ENCODE data around the gene CNPY1. TPM values are rescaled to one million over a fixed set of nuclear protein-coding genes. Genes with fewer than 3 reads are reported as not detected.
"Not testable (repeated sequence)": the region's sequence is repeated elsewhere in the genome, so short reads cannot be mapped to it uniquely, and the experiment has no call there.

The CNPY1 gene
- total RNA-seq, 2 donors from 2014 or later = not detected

DNA sequence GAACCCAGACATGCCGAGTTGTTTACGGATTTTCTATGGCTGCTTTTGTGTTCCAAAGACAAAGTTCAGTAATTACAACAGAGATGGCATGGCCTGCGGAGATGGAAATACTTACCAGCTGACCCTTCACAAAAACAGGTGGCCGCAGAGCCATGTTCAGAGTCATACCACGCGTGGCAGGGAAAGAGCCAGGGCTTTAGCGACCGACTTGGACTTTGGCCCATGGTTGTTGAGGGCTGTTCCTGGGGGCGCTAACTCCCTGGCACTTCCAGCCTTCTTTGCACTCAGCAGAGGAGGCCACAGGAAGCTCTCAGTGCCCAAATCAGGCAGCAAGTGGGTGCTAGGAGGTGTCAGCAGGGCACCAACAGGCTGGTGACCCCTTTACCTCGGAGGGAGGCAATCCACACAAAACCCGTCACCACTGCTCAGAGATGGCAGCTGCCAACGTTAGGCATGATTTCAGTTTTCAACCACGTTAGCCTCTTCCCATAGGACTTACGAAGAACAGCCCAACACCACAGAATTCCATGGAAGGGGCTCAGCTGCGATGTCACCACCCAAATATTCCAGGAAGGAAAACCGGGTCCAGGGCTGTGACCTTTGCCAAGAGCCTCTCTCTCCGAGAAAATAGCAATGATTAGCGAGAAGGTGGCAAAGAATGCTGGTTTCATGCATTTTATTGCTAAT is 21.4 kb upstream of the CNPY1 start:
- no peak for DNase-seq
- H3K9me3 ChIP-seq = no peaks in the 10 kb centered on the region

DNA sequence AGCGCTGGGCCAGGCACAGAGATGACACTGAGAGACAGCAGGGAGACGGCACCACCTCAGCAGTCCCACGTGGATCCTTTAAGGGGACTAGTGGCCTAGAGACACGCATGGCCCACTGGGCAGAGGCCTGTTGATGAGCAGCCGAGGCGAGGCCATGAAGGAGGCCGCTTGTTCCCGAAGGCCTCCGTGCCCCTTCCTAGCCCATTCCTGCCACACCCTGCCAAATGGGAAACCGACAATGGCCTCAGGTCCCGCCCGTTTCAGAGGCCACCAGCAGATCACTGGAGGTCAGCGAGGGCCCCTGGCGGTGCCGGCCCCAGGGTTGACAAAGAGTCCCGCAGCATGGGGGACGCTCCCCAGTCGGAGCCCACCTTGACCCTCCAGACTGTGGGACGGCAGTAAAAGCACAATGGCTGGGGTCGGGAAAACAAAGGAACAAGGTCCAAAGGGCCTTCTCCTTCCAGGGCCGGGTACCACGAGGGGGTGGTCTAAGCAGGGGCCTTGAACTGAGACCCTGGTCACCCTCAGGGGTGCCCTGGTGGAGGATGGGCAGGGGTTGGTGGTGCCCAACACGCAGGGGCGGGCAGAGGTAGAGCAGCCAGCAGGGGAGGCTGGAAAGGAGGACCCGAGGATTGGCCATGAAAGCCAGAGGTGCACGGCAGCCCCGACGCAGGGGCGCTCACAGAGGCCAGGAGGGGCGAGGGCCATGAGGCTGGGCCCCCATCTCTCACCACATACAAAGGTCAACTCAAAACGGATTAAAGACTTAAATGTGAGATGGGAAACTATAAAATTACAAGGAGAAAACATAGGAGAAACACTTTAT is 19.9 kb upstream of the CNPY1 start:
- no peak overlapping the region for H3K27ac ChIP-seq
- H3K4me1 ChIP-seq = no peaks in the 10 kb centered on the region
- no peak overlapping the region for H3K4me3 ChIP-seq
- TF ChIP-seq, protein P1, sequence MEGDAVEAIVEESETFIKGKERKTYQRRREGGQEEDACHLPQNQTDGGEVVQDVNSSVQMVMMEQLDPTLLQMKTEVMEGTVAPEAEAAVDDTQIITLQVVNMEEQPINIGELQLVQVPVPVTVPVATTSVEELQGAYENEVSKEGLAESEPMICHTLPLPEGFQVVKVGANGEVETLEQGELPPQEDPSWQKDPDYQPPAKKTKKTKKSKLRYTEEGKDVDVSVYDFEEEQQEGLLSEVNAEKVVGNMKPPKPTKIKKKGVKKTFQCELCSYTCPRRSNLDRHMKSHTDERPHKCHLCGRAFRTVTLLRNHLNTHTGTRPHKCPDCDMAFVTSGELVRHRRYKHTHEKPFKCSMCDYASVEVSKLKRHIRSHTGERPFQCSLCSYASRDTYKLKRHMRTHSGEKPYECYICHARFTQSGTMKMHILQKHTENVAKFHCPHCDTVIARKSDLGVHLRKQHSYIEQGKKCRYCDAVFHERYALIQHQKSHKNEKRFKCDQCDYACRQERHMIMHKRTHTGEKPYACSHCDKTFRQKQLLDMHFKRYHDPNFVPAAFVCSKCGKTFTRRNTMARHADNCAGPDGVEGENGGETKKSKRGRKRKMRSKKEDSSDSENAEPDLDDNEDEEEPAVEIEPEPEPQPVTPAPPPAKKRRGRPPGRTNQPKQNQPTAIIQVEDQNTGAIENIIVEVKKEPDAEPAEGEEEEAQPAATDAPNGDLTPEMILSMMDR (IDR thresholded peaks at IDR 0.05) = no peak
- no peaks in the 10 kb centered on the region for H3K27me3 ChIP-seq
- no peaks in the 10 kb centered on the region for H3K36me3 ChIP-seq
- H3K9ac ChIP-seq (ENCODE audit: low read depth in 2 of 2, low read length in 2 of 2) = no peak overlapping the region
- H3K9me3 ChIP-seq = no peaks in the 10 kb centered on the region
- no peak for DNase-seq
- intact Hi-C loops (cut with DNase I) = no loop called here

More for the DNA sequence above, 21.4 kb upstream of the CNPY1 start:
- no peak overlapping the region for H3K9ac ChIP-seq (ENCODE audit: low read depth in 2 of 2, low read length in 2 of 2)
- H3K36me3 ChIP-seq = no peaks in the 10 kb centered on the region
- no peaks in the 10 kb centered on the region for H3K27me3 ChIP-seq
- TF ChIP-seq, protein P1 (IDR thresholded peaks at IDR 0.05) = no peak
- H3K27ac ChIP-seq = no peak overlapping the region
- no peak overlapping the region for H3K4me3 ChIP-seq
- intact Hi-C loops (cut with DNase I) = no loop called here
- H3K4me1 ChIP-seq = no peaks in the 10 kb centered on the region

DNA sequence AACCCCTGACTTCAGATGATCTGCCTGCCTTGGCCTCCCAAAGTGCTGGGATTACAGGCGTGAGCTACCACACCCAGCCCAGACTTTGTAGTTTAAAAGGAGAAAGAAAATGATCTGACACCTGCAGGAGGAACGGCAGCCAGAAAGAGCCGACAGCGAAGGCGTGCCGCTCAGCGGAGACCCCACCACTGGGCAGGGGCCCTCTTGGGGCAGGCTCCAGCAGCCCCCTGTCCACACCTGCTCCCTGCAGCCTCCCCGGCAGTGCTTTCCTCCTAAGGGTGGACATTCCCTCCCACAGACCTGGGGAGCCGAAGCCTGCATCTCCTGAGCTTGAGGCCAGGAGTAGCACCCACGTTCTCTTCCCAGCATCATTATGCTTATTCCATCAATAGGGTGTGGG is 19.2 kb upstream of the CNPY1 start:
- TF ChIP-seq, protein P1 (IDR thresholded peaks at IDR 0.05) = no peak
- H3K9me3 ChIP-seq = no peaks in the 10 kb centered on the region
- H3K27ac ChIP-seq = no peak overlapping the region
- H3K27me3 ChIP-seq = no peaks in the 10 kb centered on the region
- no peak overlapping the region for H3K4me3 ChIP-seq
- intact Hi-C loops (cut with DNase I) = no loop called here
- DNase-seq = no peak
- H3K9ac ChIP-seq (ENCODE audit: low read depth in 2 of 2, low read length in 2 of 2) = no peak overlapping the region
- no peaks in the 10 kb centered on the region for H3K36me3 ChIP-seq
- no peaks in the 10 kb centered on the region for H3K4me1 ChIP-seq

DNA sequence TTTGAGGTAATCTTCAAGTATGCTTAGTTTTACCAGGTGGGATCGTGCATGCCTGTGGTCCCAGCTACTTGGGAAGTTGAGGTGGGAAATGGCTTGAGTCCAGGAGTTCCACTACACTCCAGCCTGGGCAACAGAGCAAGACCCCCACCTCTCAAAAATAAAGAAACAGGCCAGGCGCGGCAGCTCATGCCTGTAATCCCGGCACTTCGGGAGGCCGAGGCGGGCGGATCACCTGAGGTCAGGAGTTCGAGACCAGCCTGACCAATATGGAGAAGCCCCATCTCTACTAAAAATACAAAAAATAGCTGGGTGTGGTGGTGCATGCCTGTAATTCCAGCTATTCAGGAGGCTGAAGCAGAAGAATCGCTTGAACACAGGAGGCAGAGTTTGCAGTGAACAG is 16.6 kb upstream of the CNPY1 start:
- intact Hi-C loops (cut with DNase I); H3K9ac ChIP-seq (ENCODE audit: low read depth in 2 of 2, low read length in 2 of 2); H3K36me3 ChIP-seq; H3K9me3 ChIP-seq; H3K27me3 ChIP-seq; DNase-seq; H3K27ac ChIP-seq; H3K4me3 ChIP-seq; H3K4me1 ChIP-seq: not testable (repeated sequence)

DNA sequence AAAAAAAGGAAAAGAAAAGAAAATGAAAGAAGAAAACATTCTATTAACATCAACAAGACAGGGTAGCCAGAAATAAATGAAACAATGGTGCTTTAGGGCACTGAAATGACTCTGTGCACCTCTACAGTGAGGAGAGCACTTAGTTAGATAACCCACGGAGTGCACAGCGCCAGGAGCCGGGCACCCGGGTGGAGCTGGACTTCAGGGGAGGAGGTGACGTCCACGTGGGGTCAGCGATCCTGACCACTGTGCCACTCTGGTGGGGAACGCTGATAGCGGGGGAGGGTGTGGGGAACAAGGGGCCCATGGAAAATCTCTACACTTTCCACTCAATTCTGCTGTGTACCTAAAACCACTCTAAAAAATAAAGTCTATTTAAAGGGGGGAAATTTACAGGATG is 15.7 kb upstream of the CNPY1 start:
- Histone ChIP-seq H3K9ac (ENCODE audit: low read depth in 2 of 2, low read length in 2 of 2) (no peak overlapping the region), H3K9me3 (no peaks in the 10 kb centered on the region), H3K36me3 (no peaks in the 10 kb centered on the region), H3K27ac (no peak overlapping the region), H3K27me3 (no peaks in the 10 kb centered on the region), H3K4me1 (no peaks in the 10 kb centered on the region), H3K4me3 (no peak overlapping the region)
- TF ChIP-seq, protein P1 (IDR thresholded peaks at IDR 0.05) = no peak
- no peak for DNase-seq
- intact Hi-C loops (cut with DNase I) = no loop called here
